C1 segment of cervical spinal cord (tissue), 14 donors: ENCODE measurements around the gene SRGAP2C.
"Not testable (repeated sequence)": the region's sequence is repeated elsewhere in the genome, so short reads cannot be mapped to it uniquely, and the experiment has no call there.

Experiments used
- DNase-seq, 14 donors: peaks; one replicate each; lab custom pipeline; 2025; lab: John Stamatoyannopoulos, UW

SRGAP2C gene

DNA sequence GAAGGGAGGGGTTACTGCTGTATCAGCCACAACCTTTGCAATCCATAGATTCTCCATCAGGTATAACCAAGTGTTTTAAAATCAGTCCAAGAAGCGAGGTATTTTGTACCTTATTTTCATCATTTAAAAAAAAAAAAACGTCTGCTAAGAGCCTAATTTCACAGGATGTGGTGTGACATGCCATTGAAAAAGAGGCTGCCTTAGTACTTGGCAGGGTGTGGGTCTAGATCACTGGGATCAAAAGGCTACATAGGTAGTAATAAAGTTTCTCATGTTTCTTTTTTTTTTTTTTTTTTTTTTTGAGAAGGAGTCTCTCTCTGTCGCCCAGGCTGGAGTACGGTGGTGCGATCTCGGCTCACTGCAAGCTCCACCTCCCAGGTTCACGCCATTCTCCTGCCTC is 192.2 kb downstream of the SRGAP2C start:
- DNase-seq = not testable (repeated sequence)

DNA sequence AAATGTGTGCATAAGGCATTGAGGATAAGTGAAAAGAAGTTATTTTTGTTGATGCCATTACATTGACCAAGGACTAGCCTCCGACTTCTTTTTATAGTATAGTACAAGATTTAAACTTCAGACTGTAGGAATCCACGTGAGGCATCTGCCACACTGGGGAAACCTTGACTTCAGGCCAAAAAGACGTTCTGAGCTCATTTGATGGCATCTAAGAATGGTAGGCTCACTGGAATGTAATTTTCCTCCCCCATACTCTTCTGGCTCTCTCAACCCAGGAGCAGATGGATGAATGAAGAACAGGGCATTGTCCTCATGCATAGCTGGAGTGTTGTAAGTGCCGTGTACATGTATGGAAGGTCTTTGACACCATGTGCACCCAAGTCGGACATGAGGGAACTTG is 194.0 kb downstream of the SRGAP2C start:
- not testable (repeated sequence) for DNase-seq

GRCh38 chr1:121384754-121385153 is 200.0 kb downstream of the SRGAP2C start:
- not testable (repeated sequence) for DNase-seq

- DNase-seq = not testable (repeated sequence)
Observed at GRCh38 chr1:121385162-121385561, 200.4 kb downstream of the SRGAP2C start.

DNA sequence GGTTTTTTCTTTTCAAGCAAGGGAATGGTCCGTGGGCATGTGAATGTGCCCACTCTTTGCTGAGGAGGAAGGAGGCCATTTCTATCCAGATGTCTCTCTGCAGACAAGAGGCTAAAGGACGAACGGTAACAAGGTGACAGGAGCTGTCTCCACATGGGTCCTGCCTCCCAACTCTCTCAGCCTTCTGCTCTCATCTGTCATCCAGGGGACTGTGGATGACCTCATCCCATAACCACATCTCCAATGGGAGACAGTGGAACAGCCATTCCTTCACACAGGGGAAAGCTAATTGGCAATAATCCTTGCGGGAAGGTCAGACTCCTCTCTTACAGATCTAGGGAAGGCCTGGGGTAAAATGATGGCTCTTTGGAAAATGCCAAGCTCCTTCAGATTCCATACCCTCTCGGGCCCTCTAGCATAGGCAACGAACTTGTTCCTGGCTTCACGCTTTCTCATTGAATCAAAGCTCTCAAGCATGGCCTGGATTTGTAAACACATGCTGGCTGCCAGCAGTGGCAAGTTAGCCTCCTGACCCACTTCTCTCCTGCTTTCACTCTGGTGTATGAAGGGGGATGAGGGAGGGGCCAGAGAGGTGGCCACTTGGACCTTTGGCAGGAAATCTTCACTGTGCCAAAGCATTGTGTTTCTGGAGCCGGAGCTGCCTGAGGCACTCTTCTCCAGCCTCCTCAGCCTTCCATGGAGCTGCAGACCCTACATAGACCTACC is 201.0 kb downstream of the SRGAP2C start:
- DNase-seq = not testable (repeated sequence)

GRCh38 chr1:121386319-121386948 is 201.7 kb downstream of the SRGAP2C start:
- not testable (repeated sequence) for DNase-seq

- not testable (repeated sequence) for DNase-seq
Observed at GRCh38 chr1:121389895-121390560, 205.3 kb downstream of the SRGAP2C start.

DNA sequence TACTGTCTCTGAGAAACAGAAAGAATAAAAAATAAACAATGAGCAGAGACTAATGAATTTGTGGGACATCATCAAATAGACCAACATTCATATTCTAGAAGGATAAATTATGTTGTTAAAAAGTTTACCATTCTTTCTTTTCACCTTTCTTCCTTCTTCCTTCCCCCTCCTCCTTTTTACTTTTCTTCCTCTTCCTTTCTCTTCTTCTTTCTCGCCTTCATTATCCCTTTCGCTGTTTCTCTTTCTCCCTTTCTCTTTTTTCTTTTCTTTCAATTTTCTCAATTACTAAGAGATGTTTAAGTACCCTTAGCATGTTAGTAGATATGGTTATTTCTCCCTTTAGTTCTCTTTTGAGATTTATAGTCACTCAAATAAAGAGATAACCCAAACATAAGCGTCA is 207.4 kb downstream of the SRGAP2C start:
- not testable (repeated sequence) for DNase-seq

- DNase-seq = peak in 3 of 14 donors; percentile 5 to 25 (median 20)
Observed at GRCh38 chr1:121395718-121396201, 211.0 kb downstream of the SRGAP2C start.

DNA sequence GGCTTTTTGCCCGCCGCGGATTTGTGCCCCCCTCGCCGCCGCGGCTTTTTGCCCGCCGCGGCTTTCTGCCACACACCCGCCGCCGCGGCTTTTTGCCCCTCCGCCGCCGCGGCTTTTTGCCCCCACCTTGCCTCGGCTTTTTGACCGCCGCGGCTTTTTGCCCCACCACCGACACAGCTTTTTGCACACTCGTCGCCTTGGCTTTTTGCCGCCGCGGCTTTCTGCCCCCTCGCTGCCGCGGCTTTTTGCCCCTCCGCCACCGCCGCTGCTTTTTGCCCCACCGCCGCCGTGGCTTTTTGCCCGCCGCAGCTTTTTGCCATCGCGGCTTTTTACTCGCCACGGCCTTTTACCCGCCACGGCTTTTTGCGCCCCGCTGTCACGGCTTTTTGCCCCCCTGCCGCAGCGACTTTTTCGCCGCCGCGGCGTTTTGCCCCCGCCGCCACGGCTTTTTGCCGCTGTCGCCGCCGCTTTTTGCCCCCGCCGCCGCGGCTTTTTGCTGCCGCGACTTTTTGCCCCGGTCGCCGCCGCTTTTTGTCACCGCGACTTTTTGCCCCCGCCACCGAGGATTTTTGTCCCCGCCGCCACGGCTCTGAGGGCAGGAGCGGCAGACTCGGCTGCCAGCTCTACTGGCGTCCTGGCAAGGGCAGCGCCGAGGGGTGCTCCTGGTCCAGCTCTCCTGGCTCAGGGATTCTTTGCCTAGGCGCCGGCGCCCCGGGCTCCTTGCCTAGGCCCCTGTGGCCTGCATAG is 211.7 kb downstream of the SRGAP2C start:
- peak in 5 of 14 donors; percentile 7 to 38 (median 25) for DNase-seq

DNA sequence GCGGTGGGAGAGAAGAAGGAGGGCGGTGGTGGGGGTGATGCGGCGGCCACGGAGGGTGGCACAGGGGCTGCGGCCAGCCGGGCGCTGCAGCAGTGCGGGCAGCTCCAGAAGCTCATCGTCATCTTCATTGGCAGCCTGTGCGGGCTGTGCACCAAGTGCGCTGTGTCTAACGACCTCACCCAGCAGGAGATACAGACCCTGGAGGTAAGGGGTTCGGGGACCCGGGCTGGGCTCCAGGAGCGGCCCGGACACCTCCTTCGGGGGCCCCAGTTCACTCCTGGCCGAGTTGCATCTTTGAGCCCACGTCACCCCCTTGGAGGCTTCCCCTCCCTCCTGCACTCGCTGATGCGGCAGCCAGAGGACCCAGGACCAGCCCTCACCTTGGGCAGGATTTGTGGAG is 212.3 kb downstream of the SRGAP2C start:
- peak in 1 of 14 donors; percentile 20 for DNase-seq

DNA sequence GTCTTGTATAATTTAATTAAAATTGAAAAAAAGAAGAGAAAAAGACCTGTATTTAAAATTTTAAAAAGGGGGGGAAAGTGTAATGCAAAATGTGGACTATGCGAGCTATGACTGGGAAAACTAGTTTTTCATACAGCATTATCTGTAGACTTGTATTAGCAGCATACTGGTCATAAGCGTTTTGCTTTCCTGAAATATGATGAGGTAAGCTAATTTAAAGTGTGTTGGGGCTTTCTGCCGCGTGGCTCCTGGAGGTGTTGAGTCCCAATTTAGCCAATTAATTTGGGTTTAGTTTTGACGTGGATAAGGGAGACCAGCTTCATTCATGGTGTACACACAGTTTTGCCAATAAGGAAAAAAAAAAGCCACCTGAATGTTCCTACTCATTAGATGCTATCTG is 214.4 kb downstream of the SRGAP2C start:
- DNase-seq = not testable (repeated sequence)

GRCh38 chr1:121400108-121400507 is 215.3 kb downstream of the SRGAP2C start:
- not testable (repeated sequence) for DNase-seq

DNA sequence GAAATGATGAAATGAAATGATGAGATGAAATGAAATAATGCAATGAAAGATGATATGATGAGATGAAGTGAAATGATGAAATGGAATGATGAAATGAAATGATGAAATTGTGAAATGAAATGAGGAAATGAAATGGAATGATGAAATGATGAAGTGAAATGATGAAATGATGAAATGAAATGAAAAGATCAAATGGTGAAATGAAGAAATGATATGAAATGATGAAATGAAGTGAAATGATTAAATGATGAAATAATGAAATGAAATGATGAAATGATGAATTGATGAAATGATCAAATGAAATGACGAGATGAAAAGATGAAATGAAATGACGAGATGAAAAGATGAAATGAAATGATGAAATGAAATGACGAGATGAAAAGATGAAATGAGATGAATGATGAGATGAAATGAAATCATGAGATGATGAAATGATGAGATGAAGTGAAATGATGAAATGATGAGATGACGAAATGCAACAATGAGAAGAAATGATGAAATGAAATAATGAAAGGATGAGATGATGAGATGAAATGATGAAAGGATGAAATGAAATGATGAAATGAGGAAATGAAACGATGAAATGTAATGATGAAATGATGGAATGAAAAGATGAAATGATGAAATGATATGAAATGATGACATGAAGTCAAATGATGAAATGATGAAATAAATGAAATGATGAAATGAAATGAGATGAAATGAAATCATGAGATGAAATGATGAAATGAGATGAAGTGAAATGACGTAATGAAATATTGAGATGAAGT is 216.0 kb downstream of the SRGAP2C start:
- not testable (repeated sequence) for DNase-seq

GRCh38 chr1:121401375-121401955 is 216.7 kb downstream of the SRGAP2C start:
- not testable (repeated sequence) for DNase-seq

- not testable (repeated sequence) for DNase-seq
Observed at GRCh38 chr1:121403254-121403653, 218.5 kb downstream of the SRGAP2C start.

DNA sequence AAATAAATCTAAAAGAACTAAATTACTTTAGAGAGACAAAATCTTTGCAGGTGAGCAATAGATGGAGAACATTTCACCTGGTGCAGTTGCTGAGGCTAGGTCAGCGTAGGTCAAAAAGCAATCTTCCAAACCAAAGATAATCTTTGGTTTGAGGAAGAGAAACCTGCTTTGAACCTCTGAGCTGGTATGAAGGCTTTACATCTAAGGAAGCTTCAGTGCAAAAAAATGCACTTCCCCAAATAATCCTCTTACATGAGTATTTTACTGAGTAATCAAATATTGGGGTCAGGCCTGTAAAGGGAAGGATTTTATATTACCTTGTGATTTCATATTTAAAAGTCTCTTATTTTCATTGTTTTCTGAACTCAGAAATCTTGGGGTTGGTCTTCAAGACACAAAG is 223.6 kb downstream of the SRGAP2C start:
- no peak for DNase-seq

DNA sequence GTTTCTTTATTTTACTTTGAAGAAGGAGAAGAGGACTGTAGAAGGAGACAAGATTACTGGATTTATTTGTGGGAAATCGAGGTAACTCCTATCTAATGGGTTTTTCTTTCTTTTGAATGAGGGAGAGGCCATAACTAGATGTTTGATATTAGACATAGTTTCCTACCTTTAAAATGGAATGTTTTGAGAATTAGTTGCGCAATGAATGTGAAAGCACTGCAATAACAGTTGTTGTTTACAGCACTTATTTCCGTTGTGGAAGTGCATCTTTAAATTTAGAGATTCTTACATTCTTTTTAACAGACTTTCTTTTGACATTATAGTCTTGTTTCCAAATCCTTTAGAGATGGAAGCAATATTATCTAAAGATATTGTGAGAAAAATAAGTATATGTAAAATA is 229.0 kb downstream of the SRGAP2C start:
- no peak for DNase-seq

DNA sequence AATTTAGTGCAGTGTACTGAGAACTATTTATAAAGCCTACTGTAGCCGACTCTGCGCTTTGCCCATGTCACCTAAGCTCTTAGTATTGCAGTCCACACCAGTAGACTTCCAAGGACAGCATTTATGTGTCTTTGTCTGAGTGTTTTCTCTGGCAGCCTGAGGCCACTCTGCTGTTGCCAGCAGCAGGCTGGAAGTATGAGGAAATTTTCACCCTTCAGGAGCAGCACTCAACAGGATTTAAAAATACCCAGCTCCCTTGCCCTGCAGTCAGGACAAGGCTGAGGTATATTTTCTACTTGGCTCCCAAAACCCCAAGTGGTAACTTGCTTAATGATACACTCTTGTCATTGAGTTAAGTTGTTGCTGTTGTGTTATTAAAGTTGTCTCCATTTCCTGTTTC is 230.1 kb downstream of the SRGAP2C start:
- peak in 3 of 14 donors; percentile 3 to 18 (median 14) for DNase-seq

GRCh38 chr1:121417325-121417923 is 232.6 kb downstream of the SRGAP2C start:
- no peak for DNase-seq
